ENCODE data around the gene MUC5AC.
"Not testable (repeated sequence)": the region's sequence is repeated elsewhere in the genome, so short reads cannot be mapped to it uniquely, and the experiment has no call there.

MUC5AC gene

GRCh38 chr11:1177771-1178090 is 20.0 kb downstream of the MUC5AC start:
- DNase-seq (ENCODE audit: low spot score): no peak

- no peak for DNase-seq (ENCODE audit: low spot score)
Observed at GRCh38 chr11:1178201-1178885, 20.6 kb downstream of the MUC5AC start.

DNA sequence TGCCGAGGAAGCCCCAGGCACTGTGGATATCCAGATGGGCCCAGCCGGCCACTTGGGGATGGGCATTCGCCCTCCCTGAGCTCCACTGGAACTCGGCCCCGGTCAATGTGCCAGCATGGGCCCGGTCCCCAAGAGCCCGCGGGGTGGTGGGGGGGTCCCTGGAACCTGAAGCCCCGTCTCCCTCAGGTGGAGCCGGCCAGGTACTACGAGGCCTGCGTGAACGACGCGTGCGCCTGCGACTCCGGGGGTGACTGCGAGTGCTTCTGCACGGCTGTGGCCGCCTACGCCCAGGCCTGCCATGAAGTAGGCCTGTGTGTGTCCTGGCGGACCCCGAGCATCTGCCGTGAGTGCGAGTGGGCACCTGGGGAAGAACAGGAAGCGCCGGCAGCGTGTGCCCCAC is 21.2 kb downstream of the MUC5AC start:
- no peak for DNase-seq (ENCODE audit: low spot score)

DNA sequence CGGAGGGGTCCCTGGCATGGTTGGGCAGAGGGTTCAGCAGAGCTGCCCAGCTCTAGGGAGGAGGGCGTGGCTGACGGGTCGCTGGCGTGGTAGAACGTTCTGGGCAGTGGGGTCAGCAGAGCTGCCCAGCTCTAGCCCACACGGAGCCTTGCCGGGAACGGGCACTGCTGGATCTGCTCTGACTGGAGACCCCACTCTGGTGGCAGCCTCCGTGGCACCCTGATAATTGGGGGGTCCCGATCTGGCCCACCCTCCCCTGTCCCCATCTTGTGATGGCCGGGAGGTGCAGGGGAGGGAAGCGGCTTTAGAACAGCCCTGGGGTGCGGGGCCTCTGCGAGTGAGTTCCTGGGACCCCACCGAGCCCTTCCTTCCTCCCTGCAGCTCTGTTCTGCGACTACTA is 21.9 kb downstream of the MUC5AC start:
- no peak for DNase-seq (ENCODE audit: low spot score)

DNA sequence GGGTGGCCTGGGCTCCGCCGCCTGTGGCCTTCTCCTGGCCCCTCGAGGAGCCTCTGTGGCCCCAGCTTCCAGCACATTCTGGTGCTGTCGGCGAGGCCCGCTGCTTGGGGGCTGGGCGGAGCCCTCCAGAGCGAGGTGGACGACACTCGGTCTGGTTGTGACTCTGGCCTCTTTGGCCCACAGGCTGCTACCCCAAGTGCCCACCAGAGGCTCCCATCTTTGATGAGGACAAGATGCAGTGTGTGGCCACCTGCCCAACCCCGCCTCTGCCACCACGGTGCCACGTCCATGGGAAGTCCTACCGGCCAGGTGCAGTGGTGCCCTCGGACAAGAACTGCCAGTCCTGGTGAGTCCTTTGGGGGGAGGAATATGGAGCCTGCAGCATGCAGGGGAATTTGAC is 22.4 kb downstream of the MUC5AC start:
- no peak for DNase-seq (ENCODE audit: low spot score)

DNA sequence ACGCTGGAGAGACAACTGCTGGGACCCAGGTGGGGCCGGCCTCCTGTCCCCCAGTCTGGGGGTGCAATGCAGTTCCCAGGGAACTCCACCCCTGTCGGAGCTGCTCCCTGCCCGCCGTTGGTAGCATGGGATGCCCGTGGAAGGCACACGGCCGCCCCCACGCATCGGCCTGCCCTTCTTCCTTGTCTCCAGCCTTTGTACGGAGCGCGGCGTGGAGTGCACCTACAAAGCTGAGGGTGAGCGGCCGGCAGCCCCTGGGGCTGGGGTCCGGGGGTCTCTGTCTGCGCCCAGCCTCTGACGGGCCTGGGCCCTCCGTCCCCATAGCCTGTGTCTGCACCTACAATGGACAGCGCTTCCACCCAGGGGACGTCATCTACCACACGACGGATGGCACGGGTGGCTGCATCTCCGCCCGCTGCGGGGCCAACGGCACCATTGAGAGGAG is 23.2 kb downstream of the MUC5AC start:
- DNase-seq (ENCODE audit: low spot score): no peak

DNA sequence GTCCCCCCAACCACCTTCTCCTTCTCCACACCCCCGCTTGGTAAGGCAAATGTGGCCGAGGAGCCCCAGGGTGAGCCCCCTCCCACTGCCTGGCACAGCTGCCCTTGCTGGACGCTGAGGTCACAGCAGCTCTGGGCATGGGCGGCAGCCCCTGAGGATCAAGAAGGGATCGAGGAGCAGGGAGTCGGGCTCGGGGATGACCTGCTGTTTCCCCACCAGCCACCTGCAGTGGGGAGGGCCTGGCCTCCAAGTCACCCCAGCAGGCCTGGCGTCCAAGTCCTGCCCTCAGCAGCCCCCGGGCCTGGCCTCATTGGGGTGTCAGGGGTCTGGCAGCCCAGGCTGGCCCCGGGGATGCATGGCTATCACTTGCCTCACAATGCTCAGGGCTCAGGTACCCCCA is 23.7 kb downstream of the MUC5AC start:
- DNase-seq (ENCODE audit: low spot score): no peak

- DNase-seq (ENCODE audit: low spot score): no peak
Observed at GRCh38 chr11:1181853-1182535, 24.2 kb downstream of the MUC5AC start.

- DNase-seq (ENCODE audit: low spot score): not testable (repeated sequence)
Observed at GRCh38 chr11:1184139-1184538, 26.4 kb downstream of the MUC5AC start.

- DNase-seq (ENCODE audit: low spot score): not testable (repeated sequence)
Observed at GRCh38 chr11:1188451-1189130, 30.8 kb downstream of the MUC5AC start.

GRCh38 chr11:1189816-1190215 is 32.1 kb downstream of the MUC5AC start:
- not testable (repeated sequence) for DNase-seq (ENCODE audit: low spot score)

GRCh38 chr11:1191786-1192470 is 34.2 kb downstream of the MUC5AC start:
- DNase-seq (ENCODE audit: low spot score): not testable (repeated sequence)

DNA sequence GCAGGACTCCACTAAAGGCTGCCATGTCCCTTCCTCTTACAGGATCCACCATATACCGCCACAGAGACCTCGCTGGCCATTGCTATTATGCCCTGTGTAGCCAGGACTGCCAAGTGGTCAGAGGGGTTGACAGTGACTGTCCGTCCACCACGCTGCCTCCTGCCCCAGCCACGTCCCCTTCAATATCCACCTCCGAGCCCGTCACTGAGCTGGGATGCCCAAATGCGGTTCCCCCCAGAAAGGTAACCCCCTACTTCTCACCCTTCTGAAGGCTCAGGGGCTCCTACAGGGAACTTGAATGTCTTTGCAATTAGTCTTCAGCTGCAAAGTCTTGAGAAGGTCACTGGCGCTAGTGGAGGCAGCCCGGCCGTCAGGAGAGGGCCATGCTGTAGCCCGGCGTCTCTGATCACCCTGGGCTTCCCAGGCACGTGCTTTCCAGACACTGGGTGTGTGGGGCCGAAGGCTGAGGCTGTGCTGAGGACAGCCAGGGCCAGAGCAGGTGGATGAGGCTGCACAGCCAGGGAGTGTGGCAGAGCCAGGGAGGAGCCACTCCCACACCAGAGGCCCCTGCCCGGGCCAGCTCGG is 35.1 kb downstream of the MUC5AC start:
- no peak for DNase-seq (ENCODE audit: low spot score)

DNA sequence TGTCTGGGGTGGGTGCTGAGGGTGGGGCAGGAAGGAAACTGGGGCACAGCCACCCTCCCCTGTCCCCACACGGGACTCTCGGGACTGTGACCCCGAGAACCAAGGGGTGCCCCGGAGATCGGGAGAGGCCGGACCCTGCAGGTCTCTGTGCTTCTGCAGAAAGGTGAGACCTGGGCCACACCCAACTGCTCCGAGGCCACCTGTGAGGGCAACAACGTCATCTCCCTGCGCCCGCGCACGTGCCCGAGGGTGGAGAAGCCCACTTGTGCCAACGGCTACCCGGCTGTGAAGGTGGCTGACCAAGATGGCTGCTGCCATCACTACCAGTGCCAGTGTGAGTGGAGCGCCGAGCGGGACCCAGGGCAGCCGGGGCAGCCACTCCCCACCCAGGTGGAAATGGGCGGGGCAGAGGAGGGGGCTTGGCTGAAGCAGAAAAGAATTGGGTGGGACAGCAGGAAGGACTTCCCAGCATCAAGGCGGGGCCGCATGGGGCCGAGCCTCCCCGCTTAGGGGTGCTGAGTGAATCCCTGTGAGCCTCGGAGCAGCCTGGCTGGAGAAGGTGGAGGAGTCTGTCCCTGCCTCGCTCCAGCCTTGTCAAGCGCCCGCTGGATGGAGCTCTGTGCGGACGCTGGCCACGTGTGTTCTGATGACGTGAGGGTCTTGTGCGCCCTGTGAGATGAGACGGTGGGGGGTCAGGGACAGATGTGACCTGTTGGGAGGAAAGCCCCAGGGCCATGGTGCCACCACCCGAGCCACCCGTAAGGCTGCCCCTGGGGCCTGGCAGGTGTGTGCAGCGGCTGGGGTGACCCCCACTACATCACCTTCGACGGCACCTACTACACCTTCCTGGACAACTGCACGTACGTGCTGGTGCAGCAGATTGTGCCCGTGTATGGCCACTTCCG is 35.8 kb downstream of the MUC5AC start:
- no peak for DNase-seq (ENCODE audit: low spot score)

GRCh38 chr11:1194231-1194976 is 36.7 kb downstream of the MUC5AC start:
- DNase-seq (ENCODE audit: low spot score): no peak

GRCh38 chr11:1194977-1195681 is 37.4 kb downstream of the MUC5AC start:
- DNase-seq (ENCODE audit: low spot score): no peak

DNA sequence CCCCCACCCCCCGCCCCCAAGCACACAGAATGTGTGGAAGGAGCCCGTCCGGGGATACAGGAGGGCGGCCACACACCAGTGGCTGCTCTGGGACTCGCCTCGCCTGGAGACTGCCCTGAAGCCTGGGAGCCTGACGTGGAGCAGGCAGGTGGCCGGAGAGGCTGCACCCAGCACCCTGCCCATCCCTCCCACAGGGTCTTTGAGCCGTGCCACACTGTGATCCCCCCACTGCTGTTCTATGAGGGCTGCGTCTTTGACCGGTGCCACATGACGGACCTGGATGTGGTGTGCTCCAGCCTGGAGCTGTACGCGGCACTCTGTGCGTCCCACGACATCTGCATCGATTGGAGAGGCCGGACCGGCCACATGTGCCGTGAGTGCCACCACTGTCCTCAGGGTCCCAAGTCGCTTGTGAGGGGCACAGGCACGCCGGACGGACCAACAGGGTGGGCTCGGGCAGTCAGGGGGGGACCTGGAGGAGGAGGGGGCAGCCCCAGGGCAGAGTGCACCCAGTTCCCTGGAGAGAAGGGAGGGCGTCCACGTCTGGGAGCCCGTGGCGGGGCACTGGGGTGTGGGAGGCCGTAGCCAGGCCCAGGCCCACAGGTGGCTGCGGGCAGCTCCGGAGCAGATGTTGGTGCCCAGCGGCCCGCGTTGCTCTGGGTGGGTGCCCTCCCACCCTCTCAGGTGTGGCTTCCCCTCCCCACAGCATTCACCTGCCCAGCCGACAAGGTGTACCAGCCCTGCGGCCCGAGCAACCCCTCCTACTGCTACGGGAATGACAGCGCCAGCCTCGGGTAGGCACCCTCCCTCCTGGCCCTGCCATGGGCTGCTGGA is 38.1 kb downstream of the MUC5AC start:
- DNase-seq (ENCODE audit: low spot score): no peak

- DNase-seq (ENCODE audit: low spot score): no peak
Observed at GRCh38 chr11:1196516-1197391, 39.0 kb downstream of the MUC5AC start.

Data from RKO (cell line).